GM23338 (cell line): Measurements from ENCODE around the gene TRIO. TPM values are rescaled to one million over a fixed set of nuclear protein-coding genes. Genes with fewer than 3 reads are reported as not detected.

ENCODE experiments used
- ATAC-seq: fragments of 200-7000 bp; cut with Tn5 transposase; 3 replicates; pipeline ENCODE4 v1.9.1; 2020
- DNase-seq: peaks from one replicate; pipeline ENCODE4 v3.0.0-alpha.2; 2015; ENCODE audit warnings: low spot score
- H2AFZ ChIP-seq: fragments of 200-600 bp; sonication (generic); 2 replicates; pipeline ENCODE4 v1.8.0; 2016; ENCODE audit warnings: antibody characterized with exemption, mild to moderate bottlenecking, moderate library complexity
- H3F3A ChIP-seq: fragments of 200-600 bp; sonication (generic); replicated peaks from 2 replicates; pipeline ENCODE4 v1.8.0; 2017; ENCODE audit warnings: antibody characterized with exemption, mixed run types, low read depth
- H3K27ac ChIP-seq: fragments of 200-600 bp; sonication (generic); 2 replicates; pipeline ENCODE4 v1.6.1; 2016; ENCODE audit warnings: low read depth
- H3K27me3 ChIP-seq: fragments of 200-600 bp; sonication (generic); 2 replicates; pipeline ENCODE4 v1.8.0; 2016; ENCODE audit warnings: mild to moderate bottlenecking, mixed run types, moderate library complexity; ENCODE audit not compliant: insufficient read depth
- H3K36me3 ChIP-seq: fragments of 200-600 bp; sonication (generic); 2 replicates; pipeline ENCODE4 v1.8.0; 2016; ENCODE audit warnings: mild to moderate bottlenecking; ENCODE audit not compliant: insufficient read depth
- H3K4me1 ChIP-seq: fragments of 200-600 bp; sonication (generic); 2 replicates; pipeline ENCODE4 v1.8.0; 2016; ENCODE audit warnings: mild to moderate bottlenecking, moderate library complexity; ENCODE audit not compliant: insufficient read depth
- H3K4me2 ChIP-seq: fragments of 200-600 bp; sonication (generic); 2 replicates; pipeline ENCODE4 v1.7.1; 2017; ENCODE audit warnings: mixed run types
- H3K4me3 ChIP-seq: fragments of 200-600 bp; sonication (generic); 2 replicates; pipeline ENCODE4 v1.6.1; 2016; ENCODE audit warnings: mixed run types
- H3K79me2 ChIP-seq: fragments of 200-600 bp; sonication (generic); replicated peaks from 2 replicates; pipeline ENCODE4 v1.8.0; 2017; ENCODE audit warnings: mild to moderate bottlenecking; ENCODE audit not compliant: insufficient read depth
- H3K9me2 ChIP-seq: fragments of 200-600 bp; sonication (generic); 2 replicates; pipeline ENCODE4 v1.8.0; 2017; ENCODE audit not compliant: insufficient read depth
- H4K20me1 ChIP-seq: fragments of 200-600 bp; sonication (generic); replicated peaks from 2 replicates; pipeline ENCODE4 v1.8.0; 2017; ENCODE audit warnings: mild to moderate bottlenecking; ENCODE audit not compliant: insufficient read depth
- H3K27ac Mint-ChIP-seq: 2 replicates; pipeline ENCODE4 v1.8.0; 2020; ENCODE audit warnings: inconsistent platforms, mild to moderate bottlenecking, moderate library complexity, mixed read lengths
- H3K27me3 Mint-ChIP-seq: 3 replicates; pipeline ENCODE4 v1.8.0; 2022; ENCODE audit warnings: low read depth, mild to moderate bottlenecking, moderate library complexity, mixed read lengths, inconsistent platforms; ENCODE audit not compliant: insufficient read depth, poor library complexity
- H3K36me3 Mint-ChIP-seq: 3 replicates; pipeline ENCODE4 v1.8.0; 2021; ENCODE audit warnings: low read depth, mild to moderate bottlenecking, inconsistent platforms, moderate library complexity, mixed read lengths
- H3K4me1 Mint-ChIP-seq: 3 replicates; pipeline ENCODE4 v1.8.0; 2020; ENCODE audit warnings: mild to moderate bottlenecking, inconsistent platforms, mixed read lengths
- H3K4me3 Mint-ChIP-seq: 3 replicates; pipeline ENCODE4 v1.8.0; 2021; ENCODE audit warnings: moderate library complexity, mild to moderate bottlenecking, inconsistent platforms, mixed read lengths
- H3K9me3 Mint-ChIP-seq: 3 replicates; pipeline ENCODE4 v1.8.0; 2020; ENCODE audit warnings: moderate library complexity, mild to moderate bottlenecking, inconsistent platforms, mixed read lengths
- CREB1 ChIP-seq: fragments of 250-450 bp; sonication (Bioruptor Pico); IDR thresholded peaks from 2 replicates; pipeline ENCODE4 v1.5.0; 2020; ENCODE audit warnings: low read depth, mild to moderate bottlenecking, moderate library complexity
- CTCF ChIP-seq, 2 experiments: fragments of 200-600 bp in 1 of 2; sonication (generic) in 1 of 2; conservative IDR thresholded peaks; 2 replicates each; pipeline versions ENCODE4 v1.5.1 to v1.6.1; 2016 to 2017; ENCODE audit warnings: antibody characterized with exemption in 2 of 2, low read depth in 2 of 2, mild to moderate bottlenecking in 2 of 2, moderate library complexity in 1 of 2
- ETS1 ChIP-seq: IDR thresholded peaks from 2 replicates; pipeline ENCODE4 v1.6.1; 2016; ENCODE audit warnings: antibody characterized with exemption
- EZH2 ChIP-seq: fragments of 200-600 bp; sonication (generic); IDR thresholded peaks from one replicate; pipeline ENCODE4 v1.8.0; 2017; ENCODE audit warnings: antibody characterized with exemption, mild to moderate bottlenecking, low read depth; ENCODE audit not compliant: unreplicated experiment
- EZH2phosphoT487 ChIP-seq: fragments of 200-600 bp; sonication (generic); IDR thresholded peaks from one replicate; pipeline ENCODE4 v1.8.1; 2018; ENCODE audit warnings: antibody characterized with exemption; ENCODE audit not compliant: unreplicated experiment
- JUNB ChIP-seq: IDR thresholded peaks from one replicate; pipeline ENCODE4 v1.6.1; 2016; ENCODE audit warnings: antibody characterized with exemption; ENCODE audit not compliant: unreplicated experiment
- NANOG ChIP-seq: IDR thresholded peaks from 2 replicates; pipeline ENCODE4 v1.6.1; 2016; ENCODE audit warnings: antibody characterized with exemption, borderline replicate concordance
- POLR2AphosphoS5 ChIP-seq: IDR thresholded peaks from 2 replicates; pipeline ENCODE4 v1.6.1; 2016; ENCODE audit warnings: antibody characterized with exemption, low read depth
- REST ChIP-seq: IDR thresholded peaks from one replicate; pipeline ENCODE4 v1.6.1; 2018; ENCODE audit warnings: antibody characterized with exemption; ENCODE audit not compliant: unreplicated experiment
- STAT1 ChIP-seq: IDR thresholded peaks from one replicate; pipeline ENCODE4 v1.6.1; 2016; ENCODE audit warnings: antibody characterized with exemption; ENCODE audit not compliant: unreplicated experiment
- ZNF114 ChIP-seq: fragments of 250-450 bp; sonication (Bioruptor Pico); IDR thresholded peaks from 2 replicates; pipeline ENCODE4 v1.5.0; 2020; ENCODE audit warnings: mild to moderate bottlenecking, moderate library complexity
- ZNF331 ChIP-seq: fragments of 250-450 bp; sonication (Bioruptor Pico); IDR thresholded peaks from 2 replicates; pipeline ENCODE4 v1.5.0; 2020; ENCODE audit warnings: low read depth, mild to moderate bottlenecking, moderate library complexity
- ZNF462 ChIP-seq: fragments of 250-450 bp; sonication (Bioruptor Pico); IDR thresholded peaks from 2 replicates; pipeline ENCODE4 v1.5.0; 2020; ENCODE audit warnings: mild to moderate bottlenecking, moderate library complexity
- polyA plus RNA-seq: library from polyadenylated mRNA; unstranded; fragments of >200 nt; fragmentation: Nextera tagmentation; extraction: Ambion mirVana; gene quantifications from 2 replicates; pipeline ENCODE4 v1.2.1, GENCODE V29; 2016
- total RNA-seq: library from RNA; depleted of rRNA; stranded (reverse); fragments of >200 nt; shearing (Covaris generic); gene quantifications from 2 replicates; pipeline ENCODE4 v1.2.3, GENCODE V29; 2014

Gene TRIO
- total and polyA plus RNA-seq, 2 experiments from 2014 or later = 13.8 to 113 TPM

DNA sequence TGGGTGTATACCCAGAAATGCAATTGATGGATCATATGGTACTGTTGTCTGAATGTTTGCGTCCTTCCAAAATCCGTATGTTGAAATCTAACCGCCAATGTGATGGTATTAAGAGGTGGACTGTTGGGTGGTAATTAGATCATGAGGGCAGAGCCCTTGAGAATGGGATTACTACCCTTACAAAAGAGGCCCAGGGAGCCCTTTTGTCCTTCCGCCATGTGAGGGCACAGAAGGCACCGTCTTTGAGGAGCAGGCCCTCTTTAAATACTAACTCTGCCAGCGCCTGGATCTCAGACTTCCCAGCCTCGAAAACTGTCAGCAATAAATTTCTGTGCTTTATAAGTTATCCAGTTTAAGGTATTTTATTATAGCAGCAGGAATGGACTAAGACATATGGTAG is 282.4 kb downstream of the TRIO start:
- no peaks in the 10 kb centered on the region for H3K27me3 ChIP-seq
- no peaks in the 10 kb centered on the region for H3F3A ChIP-seq
- H3K4me2 ChIP-seq = no peak overlapping the region
- no peak overlapping the region for H2AFZ ChIP-seq
- no peaks in the 10 kb centered on the region for H3K79me2 ChIP-seq
- H3K27ac ChIP-seq = no peak overlapping the region
- no peaks in the 10 kb centered on the region for H3K36me3 ChIP-seq
- H3K4me3 Mint-ChIP-seq = no peak overlapping the region
- no peaks in the 10 kb centered on the region; the same call in 2 of the 3 replicates for H3K9me3 Mint-ChIP-seq
- no peaks in the 10 kb centered on the region for H3K9me2 ChIP-seq
- no peak overlapping the region for H3K27ac Mint-ChIP-seq
- ATAC-seq (peak; percentile 25; the same call in 1 of the 3 replicates), DNase-seq (no peak)
- H3K27me3 Mint-ChIP-seq = peaks cover 7% of the 10 kb centered on the region
- H4K20me1 ChIP-seq = peaks cover 3% of the 10 kb centered on the region; the same call in 1 of the 2 replicates
- H3K4me3 ChIP-seq = no peak overlapping the region
- H3K4me1 Mint-ChIP-seq = peaks cover 31% of the 10 kb centered on the region
- TF ChIP-seq EZH2 (no peak), JUNB (no peak), ETS1 (no peak), NANOG (no peak), CREB1 (CRISPR knock-in tag) (no peak), STAT1 (no peak), CTCF (conservative IDR thresholded peaks at IDR 0.05; ENCODE audit: low read depth in 2 of 2) (no peak), ZNF114 (CRISPR knock-in tag) (no peak), REST (no peak), EZH2phosphoT487 (no peak), POLR2AphosphoS5 (no peak), ZNF331 (CRISPR knock-in tag) (no peak), ZNF462 (CRISPR knock-in tag) (no peak)
- H3K36me3 Mint-ChIP-seq = peaks cover 30% of the 10 kb centered on the region
- H3K4me1 ChIP-seq = no peaks in the 10 kb centered on the region
